GM12878 (cell line): Measurements from ENCODE around the gene DGKI. TPM values are rescaled to one million over a fixed set of nuclear protein-coding genes. Genes with fewer than 3 reads are reported as not detected.

ENCODE experiments used
- ATF7 ChIP-seq: fragments of 450-650 bp; IDR thresholded peaks from 2 replicates; pipeline ENCODE4 v1.6.1; 2016; ENCODE audit warnings: low read depth, mild to moderate bottlenecking
- BACH1 ChIP-seq: fragments of 450-650 bp; IDR thresholded peaks from 2 replicates; pipeline ENCODE4 v1.6.1; 2017; ENCODE audit warnings: mild to moderate bottlenecking, borderline replicate concordance
- CEBPB ChIP-seq, 2 experiments: fragments of 150-350 bp in 1 of 2; IDR thresholded peaks; 2 replicates each; pipeline ENCODE4 v1.6.1; 2012 to 2014; ENCODE audit warnings: low read depth in 2 of 2, low read length in 2 of 2, borderline replicate concordance in 1 of 2, inconsistent platforms in 1 of 2
- CHD2 ChIP-seq: IDR thresholded peaks from 2 replicates; pipeline ENCODE4 v1.6.1; 2011; ENCODE audit warnings: low read depth, low read length, improper control_type of control experiment, borderline replicate concordance
- EED ChIP-seq: sonication (generic); IDR thresholded peaks from 2 replicates; pipeline ENCODE4 v1.6.1; 2016; ENCODE audit warnings: antibody characterized with exemption, low read depth
- FOS ChIP-seq: IDR thresholded peaks from 3 replicates; pipeline ENCODE4 v1.6.1; 2011; ENCODE audit warnings: borderline replicate concordance; ENCODE audit not compliant: insufficient read length; ENCODE audit errors: extremely low read depth
- GABPA ChIP-seq: IDR thresholded peaks from 2 replicates; pipeline ENCODE4 v1.6.1; 2014; ENCODE audit warnings: antibody characterized with exemption, low read depth, mild to moderate bottlenecking, inconsistent platforms
- HCFC1 ChIP-seq: fragments of 150-350 bp; IDR thresholded peaks from 2 replicates; pipeline ENCODE4 v1.6.1; 2014; ENCODE audit warnings: low read length
- HDGF ChIP-seq: fragments of 450-650 bp; IDR thresholded peaks from 2 replicates; pipeline ENCODE4 v1.6.1; 2016; ENCODE audit warnings: antibody characterized with exemption
- KDM1A ChIP-seq: fragments of 200-600 bp; sonication (generic); IDR thresholded peaks from 2 replicates; pipeline ENCODE4 v1.6.1; 2016; ENCODE audit warnings: borderline replicate concordance
- MXI1 ChIP-seq: fragments of 150-350 bp; IDR thresholded peaks from 2 replicates; pipeline ENCODE4 v1.6.1; 2011; ENCODE audit warnings: low read depth, mild to moderate bottlenecking, inconsistent platforms, low read length, improper control_type of control experiment
- MYC ChIP-seq: IDR thresholded peaks from 2 replicates; pipeline ENCODE4 v1.6.1; 2011; ENCODE audit warnings: mild to moderate bottlenecking, low read length, moderate library complexity, inconsistent platforms; ENCODE audit not compliant: insufficient read depth, insufficient replicate concordance, insufficient read length, severe bottlenecking
- RB1 ChIP-seq: fragments of 450-650 bp; formaldehyde crosslinking; IDR thresholded peaks from 2 replicates; pipeline ENCODE4 v1.6.1; 2017; ENCODE audit warnings: mild to moderate bottlenecking, borderline replicate concordance
- RELA ChIP-seq: fragments of 450-650 bp; IDR thresholded peaks from 2 replicates; pipeline ENCODE4 v1.8.0; 2014; ENCODE audit warnings: borderline replicate concordance; ENCODE audit not compliant: partially characterized antibody
- SMAD5 ChIP-seq: IDR thresholded peaks from 2 replicates; pipeline ENCODE4 v1.6.1; 2016; ENCODE audit warnings: antibody characterized with exemption, low read depth
- SMARCA5 ChIP-seq: fragments of 450-650 bp; IDR thresholded peaks from 2 replicates; pipeline ENCODE4 v1.6.1; 2017; ENCODE audit warnings: mild to moderate bottlenecking
- SREBF1 ChIP-seq: IDR thresholded peaks from 2 replicates; pipeline ENCODE4 v1.6.1; 2012; ENCODE audit warnings: mild to moderate bottlenecking, low read length
- SUPT20H ChIP-seq: IDR thresholded peaks from 2 replicates; pipeline ENCODE4 v1.6.1; 2011; ENCODE audit warnings: low read depth, mild to moderate bottlenecking, low read length, moderate library complexity, borderline replicate concordance; ENCODE audit not compliant: control insufficient read depth
- ZBED1 ChIP-seq: IDR thresholded peaks from 2 replicates; pipeline ENCODE4 v1.6.1; 2016; ENCODE audit warnings: borderline replicate concordance
- ZNF207 ChIP-seq: fragments of 450-650 bp; IDR thresholded peaks from 2 replicates; pipeline ENCODE4 v1.6.1; 2014; ENCODE audit warnings: antibody characterized with exemption, mild to moderate bottlenecking, borderline replicate concordance
- polyA plus RNA-seq, 11 experiments: library from polyadenylated mRNA; depleted of rRNA in 4 of 11; unstranded in 6 of 11; stranded (reverse) in 5 of 11; fragments of >200 nt; fragmentation: Nextera tagmentation in 4 of 11; fragmentation: Illumina TruSeq in 1 of 11; extraction: Ambion mirVana in 4 of 11; extraction: Trizol in 1 of 11; gene quantifications; 1 replicate in 1 of 11; 2 replicates in 10 of 11; pipeline versions ENCODE4 v1.2.1 to v1.2.3, GENCODE V29; 2011 to 2016; ENCODE audit warnings: inconsistent platforms in 2 of 11, missing spikeins in 2 of 11, low read depth in 1 of 11
- total RNA-seq, 4 experiments: library from RNA; depleted of rRNA in 3 of 4; stranded (reverse); fragments of >200 nt in 3 of 4; fragmentation: Illumina TruSeq in 1 of 4; extraction: Trizol in 1 of 4; gene quantifications; 2 replicates each; pipeline versions ENCODE4 v1.2.1 to v1.2.3, GENCODE V29; 2013 to 2021
- TF ChIP-seq, protein P1 (sequence below): IDR thresholded peaks from 2 replicates; pipeline ENCODE4 v1.6.1; 2011; ENCODE audit warnings: borderline replicate concordance, low read depth, mild to moderate bottlenecking, moderate library complexity, mixed read lengths, low read length; ENCODE audit not compliant: insufficient read depth; ENCODE audit errors: extremely low read length
- TF ChIP-seq, protein P2 (sequence below): fragments of 150-350 bp; IDR thresholded peaks from 2 replicates; pipeline ENCODE4 v1.6.1; 2016; ENCODE audit warnings: low read depth, low read length
- TF ChIP-seq, protein P3 (sequence below): IDR thresholded peaks from 2 replicates; pipeline ENCODE4 v1.6.1; 2012; ENCODE audit warnings: low read length, inconsistent platforms
- TF ChIP-seq, protein P4 (sequence below): IDR thresholded peaks from 2 replicates; pipeline ENCODE4 v1.6.1; 2011; ENCODE audit warnings: low read depth, low read length, improper control_type of control experiment, borderline replicate concordance

The DGKI gene
- total and polyA plus RNA-seq, 10 of the 15 experiments (the other 5 are each of a cell fraction or from before 2014, with no cell fraction given) = 10.4 to 37.1 (median 22.1) TPM

DNA sequence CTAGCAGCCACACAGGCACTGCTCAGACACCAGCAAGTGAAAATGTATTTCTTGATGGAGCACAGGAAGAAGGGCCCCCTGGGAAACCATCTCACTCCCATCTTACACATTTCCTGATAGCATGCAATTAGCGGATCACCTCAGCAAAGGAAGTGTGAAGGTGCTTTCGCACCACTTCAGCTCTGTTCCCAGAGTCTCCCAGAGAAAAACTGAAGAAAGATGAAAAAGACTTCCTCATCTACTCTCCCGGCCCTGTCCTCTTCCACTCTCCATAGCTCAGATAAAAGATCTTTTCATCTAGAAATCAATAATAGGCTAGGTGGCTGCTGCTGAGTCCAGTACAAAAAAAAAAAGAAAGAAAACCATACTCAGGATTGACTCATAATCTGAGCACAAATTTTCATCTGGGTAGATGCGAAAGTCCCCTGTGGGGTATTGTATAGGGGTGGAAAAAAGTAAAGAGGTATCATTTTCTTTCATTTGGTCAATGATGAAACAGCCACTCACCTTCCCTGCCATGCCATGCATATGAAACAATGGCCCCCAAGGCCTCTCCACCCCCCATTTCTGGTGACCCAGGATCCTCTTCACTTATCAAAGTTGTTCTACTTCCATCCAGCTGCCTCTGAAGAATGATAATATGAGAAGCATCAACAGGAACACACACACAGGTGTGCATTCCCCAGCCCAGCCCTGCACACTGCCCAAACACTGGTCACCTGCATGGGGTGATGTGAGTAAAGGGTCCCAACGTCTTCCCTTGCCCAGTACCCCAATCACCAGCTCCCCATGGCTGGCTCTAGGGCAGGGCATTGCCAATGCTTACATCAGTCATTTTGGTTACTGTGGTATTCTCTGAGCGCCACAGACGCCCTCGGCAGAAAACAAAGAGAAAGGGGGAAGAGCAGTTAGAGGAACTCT, 48.8 kb upstream of the DGKI start (continued):
- TF ChIP-seq, protein P1, sequence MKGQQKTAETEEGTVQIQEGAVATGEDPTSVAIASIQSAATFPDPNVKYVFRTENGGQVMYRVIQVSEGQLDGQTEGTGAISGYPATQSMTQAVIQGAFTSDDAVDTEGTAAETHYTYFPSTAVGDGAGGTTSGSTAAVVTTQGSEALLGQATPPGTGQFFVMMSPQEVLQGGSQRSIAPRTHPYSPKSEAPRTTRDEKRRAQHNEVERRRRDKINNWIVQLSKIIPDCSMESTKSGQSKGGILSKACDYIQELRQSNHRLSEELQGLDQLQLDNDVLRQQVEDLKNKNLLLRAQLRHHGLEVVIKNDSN = no peak
- TF ChIP-seq CHD2 = no peak
- TF ChIP-seq, protein P2, sequence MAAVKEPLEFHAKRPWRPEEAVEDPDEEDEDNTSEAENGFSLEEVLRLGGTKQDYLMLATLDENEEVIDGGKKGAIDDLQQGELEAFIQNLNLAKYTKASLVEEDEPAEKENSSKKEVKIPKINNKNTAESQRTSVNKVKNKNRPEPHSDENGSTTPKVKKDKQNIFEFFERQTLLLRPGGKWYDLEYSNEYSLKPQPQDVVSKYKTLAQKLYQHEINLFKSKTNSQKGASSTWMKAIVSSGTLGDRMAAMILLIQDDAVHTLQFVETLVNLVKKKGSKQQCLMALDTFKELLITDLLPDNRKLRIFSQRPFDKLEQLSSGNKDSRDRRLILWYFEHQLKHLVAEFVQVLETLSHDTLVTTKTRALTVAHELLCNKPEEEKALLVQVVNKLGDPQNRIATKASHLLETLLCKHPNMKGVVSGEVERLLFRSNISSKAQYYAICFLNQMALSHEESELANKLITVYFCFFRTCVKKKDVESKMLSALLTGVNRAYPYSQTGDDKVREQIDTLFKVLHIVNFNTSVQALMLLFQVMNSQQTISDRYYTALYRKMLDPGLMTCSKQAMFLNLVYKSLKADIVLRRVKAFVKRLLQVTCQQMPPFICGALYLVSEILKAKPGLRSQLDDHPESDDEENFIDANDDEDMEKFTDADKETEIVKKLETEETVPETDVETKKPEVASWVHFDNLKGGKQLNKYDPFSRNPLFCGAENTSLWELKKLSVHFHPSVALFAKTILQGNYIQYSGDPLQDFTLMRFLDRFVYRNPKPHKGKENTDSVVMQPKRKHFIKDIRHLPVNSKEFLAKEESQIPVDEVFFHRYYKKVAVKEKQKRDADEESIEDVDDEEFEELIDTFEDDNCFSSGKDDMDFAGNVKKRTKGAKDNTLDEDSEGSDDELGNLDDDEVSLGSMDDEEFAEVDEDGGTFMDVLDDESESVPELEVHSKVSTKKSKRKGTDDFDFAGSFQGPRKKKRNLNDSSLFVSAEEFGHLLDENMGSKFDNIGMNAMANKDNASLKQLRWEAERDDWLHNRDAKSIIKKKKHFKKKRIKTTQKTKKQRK = no peak
- peak; percentile 61; the same call in 1 of the 2 replicates for TF ChIP-seq SMARCA5
- TF ChIP-seq HCFC1 = no peak
- TF ChIP-seq MXI1 = no peak
- no peak for TF ChIP-seq BACH1
- TF ChIP-seq EED = peak; percentile 86
- TF ChIP-seq SREBF1 = no peak
- peak; percentile 28; the same call in 1 of the 2 replicates for TF ChIP-seq ZBED1
- 0 out of 2 replicates have a peak, but pooled peaks have one; percentile 25 for TF ChIP-seq HDGF
- no peak for TF ChIP-seq SUPT20H
- peak; percentile 52 for TF ChIP-seq RELA
- TF ChIP-seq ZNF207 = no peak
- no peak for TF ChIP-seq SMAD5
- no peak for TF ChIP-seq KDM1A
- TF ChIP-seq, protein P3, sequence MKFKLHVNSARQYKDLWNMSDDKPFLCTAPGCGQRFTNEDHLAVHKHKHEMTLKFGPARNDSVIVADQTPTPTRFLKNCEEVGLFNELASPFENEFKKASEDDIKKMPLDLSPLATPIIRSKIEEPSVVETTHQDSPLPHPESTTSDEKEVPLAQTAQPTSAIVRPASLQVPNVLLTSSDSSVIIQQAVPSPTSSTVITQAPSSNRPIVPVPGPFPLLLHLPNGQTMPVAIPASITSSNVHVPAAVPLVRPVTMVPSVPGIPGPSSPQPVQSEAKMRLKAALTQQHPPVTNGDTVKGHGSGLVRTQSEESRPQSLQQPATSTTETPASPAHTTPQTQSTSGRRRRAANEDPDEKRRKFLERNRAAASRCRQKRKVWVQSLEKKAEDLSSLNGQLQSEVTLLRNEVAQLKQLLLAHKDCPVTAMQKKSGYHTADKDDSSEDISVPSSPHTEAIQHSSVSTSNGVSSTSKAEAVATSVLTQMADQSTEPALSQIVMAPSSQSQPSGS = peak; percentile 90
- no peak for TF ChIP-seq FOS
- TF ChIP-seq ATF7 = peak; percentile 72
- peak; percentile 49; the same call in 1 of the 2 replicates for TF ChIP-seq GABPA
- TF ChIP-seq RB1 = no peak
- TF ChIP-seq, protein P4, sequence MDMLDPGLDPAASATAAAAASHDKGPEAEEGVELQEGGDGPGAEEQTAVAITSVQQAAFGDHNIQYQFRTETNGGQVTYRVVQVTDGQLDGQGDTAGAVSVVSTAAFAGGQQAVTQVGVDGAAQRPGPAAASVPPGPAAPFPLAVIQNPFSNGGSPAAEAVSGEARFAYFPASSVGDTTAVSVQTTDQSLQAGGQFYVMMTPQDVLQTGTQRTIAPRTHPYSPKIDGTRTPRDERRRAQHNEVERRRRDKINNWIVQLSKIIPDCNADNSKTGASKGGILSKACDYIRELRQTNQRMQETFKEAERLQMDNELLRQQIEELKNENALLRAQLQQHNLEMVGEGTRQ = no peak
- no peak for TF ChIP-seq MYC
- peak; percentile 16 to 79; a peak in 2 of 4 replicates for TF ChIP-seq CEBPB (IDR thresholded peaks at IDR 0.05; ENCODE audit: borderline replicate concordance in 1 of 2, low read depth in 2 of 2, low read length in 2 of 2)
